Measurements from ENCODE around the gene EXOC4. TPM values are rescaled to one million over a fixed set of nuclear protein-coding genes. Genes with fewer than 3 reads are reported as not detected.
A peak's percentile ranks its signal among the peaks of the same experiment; 100 is the strongest.

EXOC4 gene
- total RNA-seq, 1 donor from 2014 or later: 56.4 TPM

- no peak for ATAC-seq
Measured at GRCh38 chr7:133576612-133577168, 323.8 kb downstream of the EXOC4 start.

DNA sequence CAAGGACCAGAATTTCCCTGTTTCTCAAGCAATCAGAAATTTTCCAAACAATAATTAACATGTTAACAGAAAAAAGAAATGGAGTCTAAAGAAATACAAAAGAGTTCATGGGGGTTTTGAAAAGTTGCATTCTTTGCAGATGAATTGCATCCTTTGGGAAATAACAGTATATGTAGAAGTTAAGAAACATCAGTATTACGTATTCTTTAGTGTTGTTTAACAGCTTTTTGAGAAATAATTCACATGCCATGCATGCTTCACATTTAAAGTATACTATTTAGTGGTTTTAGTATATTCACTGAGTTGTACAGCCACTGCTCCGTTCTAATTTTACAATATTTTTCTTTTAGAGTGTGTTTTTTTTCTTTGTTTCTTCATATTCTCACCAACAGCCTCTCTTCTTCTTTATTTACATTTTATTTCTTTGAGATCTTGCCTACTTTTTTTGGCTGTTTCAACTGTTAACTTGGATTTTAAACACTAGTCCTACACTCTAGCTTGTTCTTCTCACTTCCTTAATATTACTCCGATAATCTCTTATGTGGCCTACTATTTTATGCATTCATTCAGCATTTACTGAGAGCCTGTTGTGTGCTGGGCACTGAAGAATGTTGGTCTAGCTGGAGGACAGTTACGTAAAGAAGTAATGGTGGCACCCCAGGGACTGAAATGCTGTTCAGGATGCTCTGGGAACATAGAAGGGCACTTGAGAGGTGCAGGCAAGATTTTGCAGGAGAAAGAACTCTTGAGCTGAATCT is 330.1 kb downstream of the EXOC4 start:
- ATAC-seq: no peak

DNA sequence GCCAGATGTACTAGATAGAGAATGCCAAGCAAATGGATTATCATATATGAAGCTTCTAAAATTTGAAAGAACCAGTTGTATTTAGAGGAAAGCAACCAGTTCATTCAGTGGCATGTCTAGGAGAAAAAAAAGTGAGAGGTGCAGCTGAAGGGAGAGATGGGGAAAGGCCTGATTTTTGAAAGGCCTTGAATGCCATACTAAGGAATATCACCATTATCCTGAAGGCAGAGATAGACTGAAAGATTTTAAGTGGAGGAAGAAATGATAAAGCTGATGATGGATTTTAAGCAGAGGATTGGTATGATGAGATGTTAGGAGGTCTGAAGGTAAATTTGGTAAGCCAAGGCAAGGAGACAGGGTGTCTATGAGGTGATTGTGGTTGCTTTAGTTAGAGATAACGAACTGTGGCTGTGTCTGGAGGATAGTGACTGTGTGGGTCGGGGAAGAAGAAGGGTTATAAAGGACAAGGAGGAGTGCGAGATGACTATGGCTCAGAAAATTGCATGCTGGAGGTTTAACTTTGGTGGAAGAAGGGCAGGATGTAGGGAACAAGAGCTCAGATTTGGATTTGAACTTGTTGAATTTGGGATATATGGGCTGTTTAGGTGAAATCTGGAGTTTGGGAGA is 330.8 kb downstream of the EXOC4 start:
- ATAC-seq: no peak

DNA sequence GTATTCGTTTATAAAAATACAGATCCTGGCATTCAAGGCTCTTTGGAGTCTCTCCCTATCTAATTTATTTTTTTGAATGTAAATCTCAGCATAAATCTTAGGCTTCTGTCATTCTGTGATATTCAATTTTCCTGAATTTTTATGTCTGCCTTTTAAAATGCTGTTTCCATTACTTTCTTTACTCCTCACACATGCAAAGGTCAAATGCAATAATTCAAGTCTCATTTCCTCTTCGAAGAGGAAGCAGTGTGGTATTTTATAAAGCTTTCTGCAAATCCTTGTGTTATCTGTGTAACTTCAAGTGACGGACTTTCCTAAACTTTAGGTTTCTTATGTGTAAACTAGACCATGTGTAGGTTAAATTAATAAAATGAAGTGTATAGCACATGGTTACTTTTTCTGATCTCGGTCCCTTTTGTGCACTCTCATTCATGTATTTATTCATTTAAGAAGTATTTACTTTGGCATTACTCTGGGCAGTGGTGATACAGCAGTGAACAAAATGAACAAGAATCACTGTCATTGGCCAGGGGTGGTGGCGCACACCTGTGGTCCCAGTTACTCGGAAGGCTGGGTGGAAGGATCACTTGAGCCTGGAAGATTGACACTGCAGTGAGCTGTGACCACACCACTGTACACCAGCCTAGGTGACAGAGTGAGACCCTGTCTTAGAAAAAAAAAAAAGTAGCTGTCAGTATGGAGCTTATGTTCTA is 332.2 kb downstream of the EXOC4 start:
- no peak for ATAC-seq

DNA sequence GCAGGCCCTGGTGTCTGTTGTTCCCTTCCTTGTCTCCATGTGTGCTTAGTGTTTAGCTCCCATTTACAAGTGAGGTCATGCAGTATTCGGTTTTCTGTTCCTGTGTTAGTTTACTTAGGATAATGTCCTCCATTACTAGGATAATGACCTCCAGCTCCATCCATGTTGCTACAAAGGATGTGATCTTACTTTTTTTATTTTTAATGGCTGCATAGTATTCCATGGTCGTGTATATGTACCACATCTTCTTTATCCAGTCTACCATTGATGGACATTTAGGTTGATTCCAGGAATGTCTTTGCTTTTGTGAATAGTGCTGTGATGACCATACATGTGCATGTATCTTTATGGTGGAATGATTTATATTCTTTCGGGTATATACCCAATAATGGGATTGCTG is 333.4 kb downstream of the EXOC4 start:
- no peak for ATAC-seq

DNA sequence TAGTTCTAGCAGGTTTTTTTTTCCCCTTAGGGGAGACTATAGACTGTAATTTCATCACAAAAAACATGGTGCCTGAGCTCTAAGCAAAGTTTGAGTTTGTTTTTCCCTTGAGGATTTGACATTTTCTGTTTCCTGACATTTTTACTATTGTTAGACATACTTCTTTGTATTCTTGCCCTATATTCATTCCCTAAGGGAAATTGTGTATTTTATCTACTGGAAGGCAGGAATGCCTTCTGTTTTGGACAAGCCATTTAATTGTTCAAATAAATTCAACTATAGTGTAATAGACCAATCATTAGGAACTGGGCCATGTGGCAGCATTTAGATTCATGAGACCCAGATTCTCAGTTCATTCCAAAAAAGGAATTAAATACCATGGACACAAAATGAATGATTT is 335.0 kb downstream of the EXOC4 start:
- no peak for ATAC-seq

DNA sequence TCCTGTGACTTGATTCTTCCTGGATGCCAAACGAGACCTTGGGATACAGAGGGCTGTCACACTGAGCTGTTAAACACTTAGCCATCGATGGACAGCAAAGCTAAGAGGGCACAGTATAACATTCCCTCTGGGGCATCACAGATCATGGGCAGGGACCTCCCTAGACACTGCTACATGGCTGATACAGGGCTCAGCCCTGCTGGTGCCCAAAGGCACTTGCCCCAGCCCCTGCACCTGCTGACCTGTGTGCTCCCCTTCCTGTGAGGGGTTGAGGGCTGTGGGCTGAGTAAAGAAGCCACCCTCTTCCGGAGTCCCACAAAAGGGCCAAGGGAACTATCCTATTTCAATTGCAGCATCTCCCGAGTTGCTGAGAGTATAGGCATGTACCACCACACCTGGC is 337.9 kb downstream of the EXOC4 start:
- no peak for ATAC-seq

DNA sequence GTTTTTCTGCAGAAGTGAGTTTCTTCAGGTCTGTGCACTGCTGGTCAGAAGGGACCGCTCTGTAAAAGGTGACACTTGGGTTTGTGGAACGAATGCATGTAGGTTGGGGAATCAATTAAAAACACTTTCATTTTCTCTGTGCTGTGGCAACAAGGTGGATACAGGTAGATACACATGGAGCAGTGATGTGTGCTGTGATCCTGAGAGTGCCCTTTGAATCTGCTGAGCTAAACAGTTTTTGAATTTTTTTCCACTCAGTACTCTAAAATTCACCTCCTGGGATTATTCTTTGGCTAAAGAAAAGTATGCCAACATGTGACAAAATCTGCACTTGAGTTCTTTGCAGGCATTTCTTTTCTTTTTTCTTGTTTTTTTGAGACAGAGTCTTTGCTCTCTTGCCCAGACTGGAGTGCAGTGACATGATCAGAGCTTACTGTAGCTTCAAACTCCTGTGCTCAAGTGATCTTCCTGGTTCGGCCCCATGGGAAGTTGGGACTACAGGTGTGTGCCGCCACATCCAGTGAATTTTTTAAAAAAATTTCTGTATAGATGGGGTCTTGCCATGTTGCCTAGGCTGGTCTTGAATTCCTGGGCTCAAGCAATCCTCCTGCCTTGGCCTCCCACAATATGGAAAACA is 338.9 kb downstream of the EXOC4 start:
- no peak for ATAC-seq

GRCh38 chr7:133593561-133593960 is 340.7 kb downstream of the EXOC4 start:
- no peak for ATAC-seq

DNA sequence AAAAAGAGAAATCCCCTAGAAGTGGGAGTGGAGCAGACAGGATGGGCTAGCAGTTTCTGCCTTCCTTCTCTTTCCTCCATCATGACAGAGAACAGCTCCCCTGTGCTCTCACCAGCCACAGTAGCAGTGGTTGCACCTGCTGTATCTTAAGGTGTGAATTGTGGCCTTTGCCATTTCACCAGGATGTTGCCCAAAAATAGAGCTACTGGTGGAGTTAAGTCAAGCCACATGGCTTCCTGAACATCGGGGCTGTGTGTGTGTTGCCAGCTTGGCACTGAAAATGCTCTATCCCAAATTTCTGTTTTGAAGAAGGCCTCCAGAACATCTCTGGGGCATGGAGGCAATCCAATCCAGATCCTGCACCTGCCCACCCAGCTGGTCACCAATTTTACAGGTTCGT is 348.7 kb downstream of the EXOC4 start:
- ATAC-seq: no peak

GRCh38 chr7:133602291-133602690 is 349.4 kb downstream of the EXOC4 start:
- ATAC-seq: no peak

DNA sequence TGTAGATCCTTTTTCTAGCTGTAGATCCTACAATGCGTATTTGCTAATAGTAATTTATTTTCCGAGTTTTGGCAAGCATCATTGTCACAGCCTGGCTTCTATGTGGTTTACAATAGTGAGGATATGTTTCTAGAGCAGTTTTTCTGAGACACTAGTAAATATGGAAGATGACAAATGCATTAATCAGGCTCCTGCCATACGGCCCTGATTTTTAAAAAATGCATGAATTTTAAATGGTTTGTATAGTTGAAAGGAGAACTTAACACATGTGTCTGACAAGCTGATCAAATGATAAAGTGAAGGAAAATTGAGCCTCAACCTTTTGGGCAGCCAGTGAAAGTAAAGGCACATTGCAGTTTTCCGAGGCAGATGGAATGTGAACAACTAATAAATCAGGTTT is 354.1 kb downstream of the EXOC4 start:
- no peak for ATAC-seq

DNA sequence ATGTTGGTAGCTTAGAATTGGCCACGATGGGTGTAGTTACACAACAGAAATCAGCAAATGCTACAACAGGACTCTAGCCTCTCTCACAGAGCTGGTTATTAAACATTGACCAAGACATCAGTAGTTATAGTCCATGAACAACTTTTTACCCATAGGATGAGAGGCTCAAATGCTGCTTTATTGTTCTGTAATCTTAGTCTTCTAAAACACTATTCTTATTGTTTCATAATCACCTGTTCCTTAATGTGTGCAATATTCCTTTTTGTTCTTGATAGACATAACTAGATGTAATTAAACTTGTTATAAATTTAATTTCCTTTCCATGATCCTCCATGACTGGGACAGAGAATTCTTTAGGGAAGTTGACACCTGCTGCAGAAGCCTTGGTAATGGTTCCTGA is 356.9 kb downstream of the EXOC4 start:
- no peak for ATAC-seq

DNA sequence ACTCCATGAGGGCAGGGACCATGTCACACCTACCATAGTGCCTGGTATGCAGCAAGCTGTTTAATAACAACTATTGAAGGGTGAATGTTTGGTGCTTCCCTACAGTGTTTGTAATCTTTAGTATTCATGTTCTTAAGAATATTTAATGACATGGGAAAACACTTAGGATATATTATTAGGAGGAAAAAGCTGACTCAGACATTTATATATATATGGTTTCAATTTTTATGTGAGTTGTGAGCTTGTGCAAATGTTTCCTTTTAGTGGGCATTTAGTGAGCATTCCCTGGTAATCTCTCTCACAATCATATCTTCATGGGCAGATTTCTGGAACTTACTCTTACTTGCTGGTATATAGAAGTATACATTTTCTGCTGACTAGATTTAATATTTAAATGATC is 359.1 kb downstream of the EXOC4 start:
- ATAC-seq: no peak

DNA sequence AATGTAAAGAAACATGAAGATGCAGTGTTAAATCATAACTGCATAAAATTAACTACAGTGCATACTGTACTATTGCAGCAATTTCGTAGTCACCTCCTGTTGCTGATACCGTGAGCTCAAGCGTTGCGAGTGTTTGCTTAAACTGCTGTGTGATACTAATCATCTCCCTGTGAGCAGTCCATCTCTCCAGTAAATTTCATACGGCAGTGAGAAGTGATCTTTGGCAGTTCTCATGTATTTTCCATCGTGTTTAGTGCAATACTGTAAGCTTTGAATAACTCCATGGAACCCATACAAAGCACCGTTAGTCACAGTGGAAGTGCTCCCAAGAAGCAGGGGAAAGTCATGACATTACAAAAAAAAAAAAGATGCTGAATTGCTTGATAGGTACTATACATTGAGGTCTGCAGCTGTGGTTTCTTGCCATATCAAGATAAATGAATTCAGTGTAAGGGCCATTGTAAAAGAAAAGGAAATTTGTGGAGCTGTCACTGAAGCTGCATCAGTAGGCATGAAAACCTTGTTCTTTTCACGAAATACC is 360.4 kb downstream of the EXOC4 start:
- no peak for ATAC-seq

- ATAC-seq: no peak
Measured at GRCh38 chr7:133614251-133614650, 361.4 kb downstream of the EXOC4 start.

- ATAC-seq: no peak
Measured at GRCh38 chr7:133618970-133619369, 366.1 kb downstream of the EXOC4 start.

GRCh38 chr7:133619491-133619890 is 366.6 kb downstream of the EXOC4 start:
- ATAC-seq: no peak

- ATAC-seq: no peak
Measured at GRCh38 chr7:133623721-133624120, 370.8 kb downstream of the EXOC4 start.

DNA sequence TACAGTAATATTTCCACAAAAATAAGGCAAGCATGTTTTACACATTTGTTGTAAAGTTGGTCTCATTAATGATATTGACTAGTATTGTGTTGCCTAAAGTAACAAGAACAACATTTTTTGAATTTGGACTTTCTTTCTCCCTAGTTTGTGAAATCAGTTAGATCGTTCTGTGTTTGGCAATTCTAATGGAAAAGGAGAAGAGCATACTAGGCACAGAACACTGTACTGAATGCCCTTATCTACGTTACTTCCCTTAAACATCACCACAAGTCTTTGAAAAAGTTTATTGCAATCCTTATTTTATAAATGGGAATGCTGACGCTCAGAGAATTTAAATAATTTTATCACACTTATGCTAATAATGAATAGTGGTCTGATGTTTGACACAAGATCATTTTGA is 372.2 kb downstream of the EXOC4 start:
- ATAC-seq: no peak

- no peak for ATAC-seq
Measured at GRCh38 chr7:133629701-133630100, 376.8 kb downstream of the EXOC4 start.

- peak; percentile 96 for ATAC-seq
Measured at GRCh38 chr7:133633055-133633454, 380.2 kb downstream of the EXOC4 start.

- ATAC-seq: peak; percentile 60
Measured at GRCh38 chr7:133635541-133635940, 382.7 kb downstream of the EXOC4 start.
